Gastrocnemius medialis (tissue), 4 donors: ENCODE data around the gene MTCL1. TPM values are rescaled to one million over a fixed set of nuclear protein-coding genes. Genes with fewer than 3 reads are reported as not detected.

Experiments used
- ATAC-seq, 2 donors: fragments of 150-250 bp; one replicate each; pipeline ENCODE4 v1.9.1; 2016
- DNase-seq, 2 donors: peaks; one replicate each; pipeline ENCODE4 v3.0.0-alpha.2; 2019
- H3K27ac ChIP-seq, 4 donors: fragments of 200-600 bp; sonication (generic); 1 replicate in 1 of 4; 2 replicates in 3 of 4; pipeline ENCODE4 v1.5.1; 2016 to 2018; ENCODE audit warnings: mild to moderate bottlenecking in 2 of 4, moderate library complexity in 1 of 4
- H3K27me3 ChIP-seq, 3 donors: fragments of 200-600 bp; sonication (generic) in 2 of 3; 1 replicate in 1 of 3; 2 replicates in 2 of 3; pipeline versions ENCODE4 v1.5.1 to v1.6.0; 2016 to 2019; ENCODE audit warnings: mild to moderate bottlenecking in 1 of 3, moderate library complexity in 1 of 3
- H3K36me3 ChIP-seq, 2 donors: fragments of 200-600 bp; sonication (generic) in 1 of 2; one replicate each; pipeline ENCODE4 v1.5.1; 2017 to 2018
- H3K4me1 ChIP-seq, 2 donors: fragments of 200-600 bp; sonication (generic) in 1 of 2; one replicate each; pipeline ENCODE4 v1.5.1; 2016 to 2017; ENCODE audit warnings: mild to moderate bottlenecking in 2 of 2
- H3K4me3 ChIP-seq, 4 donors: fragments of 200-600 bp; sonication (generic) in 3 of 4; 1 replicate in 1 of 4; 2 replicates in 3 of 4; pipeline ENCODE4 v1.5.1; 2016 to 2019; ENCODE audit warnings: mild to moderate bottlenecking in 2 of 4
- H3K9me3 ChIP-seq, 3 donors: fragments of 200-600 bp; sonication (generic) in 2 of 3; 1 replicate in 1 of 3; 2 replicates in 2 of 3; pipeline ENCODE4 v1.5.1; 2016 to 2019
- CTCF ChIP-seq, 5 experiments: fragments of 450-650 bp in 3 of 5; fragments of 200-600 bp in 2 of 5; sonication (generic) in 2 of 5; IDR thresholded peaks in 4 of 5; conservative IDR thresholded peaks in 1 of 5; 1 replicate in 4 of 5; 2 replicates in 1 of 5; pipeline ENCODE4 v1.5.1; 2016 to 2019; ENCODE audit warnings: antibody characterized with exemption in 5 of 5, mild to moderate bottlenecking in 3 of 5, moderate library complexity in 3 of 5
- POLR2A ChIP-seq, 2 donors: fragments of 450-650 bp; IDR thresholded peaks; one replicate each; pipeline ENCODE4 v1.6.1; 2017; ENCODE audit warnings: antibody characterized with exemption in 2 of 2, mild to moderate bottlenecking in 2 of 2, moderate library complexity in 2 of 2
- in situ Hi-C, 4 donors: fragments of 200-750 bp; cut with MboI; loops; one replicate each; pipeline versions ENCODE4 v1.15.0 to v1.8.0; 2017; ENCODE audit warnings: low sequenced_read_pairs in 4 of 4
- intact Hi-C: fragments of 100-400 bp; cut with DNase I; formaldehyde crosslinking; loops from one replicate; pipeline ENCODE4 v1.15.1; 2023; ENCODE audit warnings: low total_unique reads
- total RNA-seq, 4 donors: library from RNA; depleted of rRNA; stranded (reverse); fragments of >200 nt; gene quantifications; one replicate each; pipeline versions ENCODE4 v1.1.0 to v1.2.3, GENCODE V29; 2016

Gene MTCL1
- total RNA-seq, 4 donors from 2014 or later: 2.0 to 8.6 (median 3.5) TPM

- Histone ChIP-seq H3K4me1 (peaks cover 8 to 14% of the 10 kb centered on the region in 2 donors), H3K27me3 (no peaks in the 10 kb centered on the region), H3K4me3 (no peak overlapping the region), H3K27ac (no peak overlapping the region), H3K36me3 (no peaks in the 10 kb centered on the region), H3K9me3 (no peaks in the 10 kb centered on the region)
- no peak for DNase-seq
- no peak for ATAC-seq
- TF ChIP-seq CTCF (IDR thresholded peaks at IDR 0.05 in 4 of 5, conservative IDR thresholded peaks at IDR 0.05 in 1 of 5) (no peak), POLR2A (IDR thresholded peaks at IDR 0.05) (no peak)
- in situ Hi-C loops: no loop called here
- intact Hi-C loops: no loop called here
Observed at GRCh38 chr18:8802017-8802672, 96.8 kb downstream of the MTCL1 start.

GRCh38 chr18:8803063-8803795 is 97.9 kb downstream of the MTCL1 start:
- DNase-seq (no peak), ATAC-seq (no peak)
- intact Hi-C loops (no loop called here), in situ Hi-C loops (no loop called here)
- no peak for TF ChIP-seq POLR2A (IDR thresholded peaks at IDR 0.05)
- no peak for TF ChIP-seq CTCF (IDR thresholded peaks at IDR 0.05 in 4 of 5, conservative IDR thresholded peaks at IDR 0.05 in 1 of 5)
- H3K4me3 ChIP-seq: no peak overlapping the region
- no peak overlapping the region for H3K27ac ChIP-seq
- no peaks in the 10 kb centered on the region for H3K36me3 ChIP-seq
- H3K4me1 ChIP-seq: peaks cover 8 to 14% of the 10 kb centered on the region in 2 donors
- H3K9me3 ChIP-seq: no peaks in the 10 kb centered on the region
- no peaks in the 10 kb centered on the region for H3K27me3 ChIP-seq

- intact Hi-C loops: no loop called here
- no peak overlapping the region for H3K27ac ChIP-seq
- no peaks in the 10 kb centered on the region for H3K36me3 ChIP-seq
- peaks cover 7 to 10% of the 10 kb centered on the region in 2 donors for H3K4me1 ChIP-seq
- TF ChIP-seq POLR2A (IDR thresholded peaks at IDR 0.05): no peak
- TF ChIP-seq CTCF (IDR thresholded peaks at IDR 0.05 in 4 of 5, conservative IDR thresholded peaks at IDR 0.05 in 1 of 5): no peak
- no peaks in the 10 kb centered on the region for H3K27me3 ChIP-seq
- in situ Hi-C loops: no loop called here
- ATAC-seq: no peak
- H3K9me3 ChIP-seq: no peaks in the 10 kb centered on the region
- no peak for DNase-seq
- H3K4me3 ChIP-seq: no peak overlapping the region
Observed at GRCh38 chr18:8803957-8804356, 98.6 kb downstream of the MTCL1 start.

- H3K36me3 ChIP-seq: no peaks in the 10 kb centered on the region
- ATAC-seq: no peak
- no peak overlapping the region for H3K27ac ChIP-seq
- TF ChIP-seq POLR2A (IDR thresholded peaks at IDR 0.05): no peak
- no peak for TF ChIP-seq CTCF (IDR thresholded peaks at IDR 0.05 in 4 of 5, conservative IDR thresholded peaks at IDR 0.05 in 1 of 5)
- intact Hi-C loops: no loop called here
- H3K9me3 ChIP-seq: no peaks in the 10 kb centered on the region
- in situ Hi-C loops: no loop called here
- H3K4me1 ChIP-seq: peaks cover 0 to 2% of the 10 kb centered on the region in 2 donors
- DNase-seq: no peak
- no peak overlapping the region for H3K4me3 ChIP-seq
- no peaks in the 10 kb centered on the region for H3K27me3 ChIP-seq
Observed at GRCh38 chr18:8805552-8805951, 100.2 kb downstream of the MTCL1 start.
